HG02970 (cell line): ENCODE results near the gene GRIFIN.

Experiments
- ATAC-seq: cut with Tn5 transposase; IDR thresholded peaks from one replicate; pipeline ENCODE4 v1.9.1; 2021; ENCODE audit warnings: mild to moderate bottlenecking, moderate library complexity, moderate number of reproducible peaks; ENCODE audit not compliant: unreplicated experiment, low FRiP score

Gene GRIFIN

GRCh38 chr7:2513702-2514101 is 37.5 kb upstream of the GRIFIN start:
- no peak for ATAC-seq

- no peak for ATAC-seq
These were observed 36.5 kb upstream of the GRIFIN start for GRCh38 chr7:2512713-2513112.

GRCh38 chr7:2512179-2512661 is 36.0 kb upstream of the GRIFIN start:
- no peak for ATAC-seq

- no peak for ATAC-seq
These were observed 35.6 kb upstream of the GRIFIN start for GRCh38 chr7:2511769-2512168.

- no peak for ATAC-seq
These were observed 34.9 kb upstream of the GRIFIN start for GRCh38 chr7:2510909-2511768.

- ATAC-seq, result no peak
These were observed 34.1 kb upstream of the GRIFIN start for GRCh38 chr7:2510130-2510776.

- no peak for ATAC-seq
These were observed 33.2 kb upstream of the GRIFIN start for GRCh38 chr7:2509298-2509906.

GRCh38 chr7:2508327-2509215 is 32.4 kb upstream of the GRIFIN start:
- no peak for ATAC-seq

GRCh38 chr7:2507917-2508306 is 31.7 kb upstream of the GRIFIN start:
- no peak for ATAC-seq

- ATAC-seq, result no peak
These were observed 31.2 kb upstream of the GRIFIN start for GRCh38 chr7:2507208-2507916.

- ATAC-seq, result no peak
These were observed 29.2 kb upstream of the GRIFIN start for GRCh38 chr7:2505401-2505800.

GRCh38 chr7:2504889-2505375 is 28.7 kb upstream of the GRIFIN start:
- ATAC-seq, result no peak

GRCh38 chr7:2504128-2504888 is 28.1 kb upstream of the GRIFIN start:
- ATAC-seq, result no peak

- ATAC-seq, result no peak
These were observed 27.1 kb upstream of the GRIFIN start for GRCh38 chr7:2503056-2503941.

GRCh38 chr7:2502647-2502966 is 26.4 kb upstream of the GRIFIN start:
- no peak for ATAC-seq

GRCh38 chr7:2501947-2502646 is 25.9 kb upstream of the GRIFIN start:
- ATAC-seq, result no peak

GRCh38 chr7:2500701-2501100 is 24.5 kb upstream of the GRIFIN start:
- no peak for ATAC-seq
